GM12878 (cell line): ENCODE data around the gene BIK. TPM values are rescaled to one million over a fixed set of nuclear protein-coding genes. Genes with fewer than 3 reads are reported as not detected.

Experiments
- ATAC-seq: fragments of 200-7000 bp; cut with Tn5 transposase; 3 replicates; pipeline ENCODE4 v1.9.1; 2020; ENCODE audit warnings: mild to moderate bottlenecking, moderate library complexity
- BruUV-seq: library from RNA; stranded (reverse); fragments of 400-500 nt; replicated peaks from 2 replicates; lab custom pipeline; 2021; lab: Mats Ljungman, UMichigan
- CTCF ChIA-PET: fragments of 300-600 bp; sonication (Branson Sonifier 250); formaldehyde crosslinking; extraction: SDS; loops from one replicate; lab custom pipeline; 2021; ENCODE audit warnings: inconsistent platforms; lab: Yijun Ruan, JAX
- POLR2A ChIA-PET: fragments of 350-600 bp; formaldehyde crosslinking; extraction: SDS; loops from one replicate; lab custom pipeline; 2021; ENCODE audit warnings: inconsistent platforms; lab: Charles Lee
- RAD21 ChIA-PET: fragments of 300-600 bp; sonication (Branson Sonifier 250); formaldehyde crosslinking; loops from one replicate; lab custom pipeline; 2023; ENCODE audit warnings: antibody characterized with exemption; ENCODE audit not compliant: unreplicated experiment; lab: Charles Lee
- SMC1A ChIA-PET: fragments of 300-600 bp; sonication (Branson Sonifier 250); formaldehyde crosslinking; loops from one replicate; lab custom pipeline; 2023; ENCODE audit not compliant: unreplicated experiment, uncharacterized antibody; lab: Charles Lee
- DNase-seq: peaks from one replicate; pipeline ENCODE4 v3.0.0-alpha.2; 2011; ENCODE audit warnings: low read depth, low spot score
- FAIRE-seq: peaks from 3 replicates; lab custom pipeline; 2011; peaks lifted over from hg19 to GRCh38; lab: Jason Lieb, UNC
- H2AFZ ChIP-seq: 2 replicates; pipeline ENCODE4 v1.6.0; 2011; ENCODE audit warnings: low read depth, low read length, control low read depth; ENCODE audit not compliant: control insufficient read depth
- H3K27ac ChIP-seq: 2 replicates; pipeline ENCODE4 v1.5.1; 2011; ENCODE audit warnings: control low read depth; ENCODE audit not compliant: control insufficient read depth, insufficient read depth
- H3K27me3 ChIP-seq, 2 experiments: replicated peaks in 1 of 2; 2 replicates each; pipeline versions ENCODE4 v1.6.0 to v1.6.1; 2011; ENCODE audit warnings: low read length in 1 of 2; ENCODE audit not compliant: control insufficient read depth in 2 of 2, insufficient read depth in 2 of 2
- H3K36me3 ChIP-seq, 2 experiments: 2 replicates each; pipeline ENCODE4 v1.5.1; 2011; ENCODE audit warnings: low read length in 1 of 2; ENCODE audit not compliant: control insufficient read depth in 2 of 2, insufficient read depth in 2 of 2
- H3K4me1 ChIP-seq: 2 replicates; pipeline ENCODE4 v1.6.1; 2011; ENCODE audit warnings: mild to moderate bottlenecking, low read length, moderate library complexity, mixed read lengths; ENCODE audit not compliant: control insufficient read depth, insufficient read depth
- H3K4me2 ChIP-seq: 2 replicates; pipeline ENCODE4 v1.6.0; 2011; ENCODE audit warnings: control low read depth; ENCODE audit not compliant: control insufficient read depth, insufficient read depth
- H3K4me3 ChIP-seq: fragments of 200-600 bp; sonication (generic); 2 replicates; pipeline ENCODE4 v1.5.1; 2016
- H3K79me2 ChIP-seq: 2 replicates; pipeline ENCODE4 v1.6.0; 2011; ENCODE audit warnings: low read length; ENCODE audit not compliant: control insufficient read depth, insufficient read depth
- H3K9ac ChIP-seq: 2 replicates; pipeline ENCODE4 v1.8.0; 2011; ENCODE audit warnings: low read length, control low read depth, mixed read lengths; ENCODE audit not compliant: control insufficient read depth, insufficient read depth
- H3K9me3 ChIP-seq: replicated peaks from 3 replicates; pipeline ENCODE4 v1.5.1; 2011; ENCODE audit warnings: mild to moderate bottlenecking, low read length; ENCODE audit not compliant: control insufficient read depth, insufficient read depth
- H4K20me1 ChIP-seq: 2 replicates; pipeline ENCODE4 v1.6.0; 2011; ENCODE audit not compliant: control insufficient read depth, insufficient read depth
- CBFB ChIP-seq: IDR thresholded peaks from 2 replicates; pipeline ENCODE4 v1.6.1; 2016; ENCODE audit warnings: antibody characterized with exemption, low read depth
- FOXK2 ChIP-seq: fragments of 450-650 bp; IDR thresholded peaks from 2 replicates; pipeline ENCODE4 v1.6.1; 2017; ENCODE audit warnings: mild to moderate bottlenecking, moderate library complexity
- HDGF ChIP-seq: fragments of 450-650 bp; IDR thresholded peaks from 2 replicates; pipeline ENCODE4 v1.6.1; 2016; ENCODE audit warnings: antibody characterized with exemption
- MXI1 ChIP-seq: fragments of 150-350 bp; IDR thresholded peaks from 2 replicates; pipeline ENCODE4 v1.6.1; 2011; ENCODE audit warnings: low read depth, mild to moderate bottlenecking, inconsistent platforms, low read length, improper control_type of control experiment
- NFIC ChIP-seq: IDR thresholded peaks from 2 replicates; pipeline ENCODE4 v1.6.1; 2012; ENCODE audit warnings: low read depth, mild to moderate bottlenecking, inconsistent platforms, low read length, moderate library complexity
- RUNX3 ChIP-seq: IDR thresholded peaks from 2 replicates; pipeline ENCODE4 v1.6.1; 2012; ENCODE audit warnings: low read length, inconsistent platforms
- WGBS: methylation state at CpG from one replicate; pipeline ENCODE4 v1.1.6; 2016; ENCODE audit warnings: low lambda C conversion rate; ENCODE audit not compliant: insufficient replicate concordance, insufficient coverage; ENCODE audit errors: missing lambda C conversion rate; 5-methylcytosine and 5-hydroxymethylcytosine counted together
- in situ Hi-C: fragments of 300-500 bp; cut with MboI; formaldehyde crosslinking; loops from 9 replicates; pipeline ENCODE4 v1.14.3; 2018; ENCODE audit warnings: mixed read lengths
- intact Hi-C: fragments of 100-400 bp; cut with micrococcal nuclease; formaldehyde crosslinking; loops from one replicate; pipeline ENCODE4 v1.14.2; 2022; ENCODE audit not compliant: unreplicated experiment
- polyA plus RNA-seq, 11 experiments: library from polyadenylated mRNA; depleted of rRNA in 4 of 11; unstranded in 6 of 11; stranded (reverse) in 5 of 11; fragments of >200 nt; fragmentation: Nextera tagmentation in 4 of 11; fragmentation: Illumina TruSeq in 1 of 11; extraction: Ambion mirVana in 4 of 11; extraction: Trizol in 1 of 11; gene quantifications; 1 replicate in 1 of 11; 2 replicates in 10 of 11; pipeline versions ENCODE4 v1.2.1 to v1.2.3, GENCODE V29; 2011 to 2016; ENCODE audit warnings: inconsistent platforms in 2 of 11, missing spikeins in 2 of 11, low read depth in 1 of 11
- total RNA-seq, 4 experiments: library from RNA; depleted of rRNA in 3 of 4; stranded (reverse); fragments of >200 nt in 3 of 4; fragmentation: Illumina TruSeq in 1 of 4; extraction: Trizol in 1 of 4; gene quantifications; 2 replicates each; pipeline versions ENCODE4 v1.2.1 to v1.2.3, GENCODE V29; 2013 to 2021
- TF ChIP-seq, protein P1 (sequence below): fragments of 450-650 bp; IDR thresholded peaks from 2 replicates; pipeline ENCODE4 v1.6.1; 2016; ENCODE audit warnings: mild to moderate bottlenecking
- TF ChIP-seq, protein P2 (sequence below): fragments of 450-650 bp; conservative IDR thresholded peaks from 2 replicates; pipeline ENCODE4 v1.6.1; 2017; ENCODE audit warnings: mild to moderate bottlenecking, moderate library complexity
- TF ChIP-seq, protein P3 (sequence below): IDR thresholded peaks from 2 replicates; pipeline ENCODE4 v1.6.1; 2011; ENCODE audit warnings: borderline replicate concordance, low read depth, mild to moderate bottlenecking, moderate library complexity, mixed read lengths, low read length; ENCODE audit not compliant: insufficient read depth; ENCODE audit errors: extremely low read length

The BIK gene
- total and polyA plus RNA-seq, 10 of the 15 experiments (the other 5 are each of a cell fraction or from before 2014, with no cell fraction given) = 0.33 to 9.8 (median 3.9) TPM

DNA sequence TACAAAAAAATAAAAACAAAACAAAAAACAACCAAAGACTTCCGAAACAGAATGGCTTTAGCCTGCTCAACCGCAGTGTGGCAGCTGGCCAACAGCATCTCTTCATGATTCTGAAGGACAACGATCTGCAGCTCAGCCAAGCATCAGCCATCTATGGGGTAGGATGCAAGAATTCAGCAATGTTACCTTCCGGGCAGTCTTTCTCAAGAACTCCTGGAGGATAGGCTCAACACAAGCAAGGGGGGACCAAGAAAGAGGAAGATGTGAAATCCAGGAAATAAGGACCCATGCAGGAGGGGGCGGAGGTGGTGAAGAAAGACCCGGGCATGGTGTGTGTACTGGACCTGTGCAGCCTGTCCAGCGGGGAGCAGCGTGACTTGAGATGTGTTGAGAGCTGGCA is 37.3 kb downstream of the BIK start:
- 34% methylated on average over 8 of the region's 8 CpGs for WGBS
- FAIRE-seq = peak; percentile 85

More for the DNA sequence above, 37.3 kb downstream of the BIK start:
- no peaks in the 10 kb centered on the region for H3K36me3 ChIP-seq
- DNase-seq = no peak
- CTCF ChIA-PET = no interaction called here
- no peaks in the 10 kb centered on the region for H3K27me3 ChIP-seq
- peak overlapping the region; percentile 56; the same call in 1 of the 2 replicates for H3K4me2 ChIP-seq
- H3K4me3 ChIP-seq = peak overlapping the region; percentile 2; the same call in 1 of the 2 replicates
- no peak overlapping the region for H3K27ac ChIP-seq
- H3K79me2 ChIP-seq = peaks cover 3% of the 10 kb centered on the region
- BruUV-seq = no TSS peak
- no peak overlapping the region for H3K9ac ChIP-seq
- RAD21 ChIA-PET = no interaction called here
- TF ChIP-seq, protein P1, sequence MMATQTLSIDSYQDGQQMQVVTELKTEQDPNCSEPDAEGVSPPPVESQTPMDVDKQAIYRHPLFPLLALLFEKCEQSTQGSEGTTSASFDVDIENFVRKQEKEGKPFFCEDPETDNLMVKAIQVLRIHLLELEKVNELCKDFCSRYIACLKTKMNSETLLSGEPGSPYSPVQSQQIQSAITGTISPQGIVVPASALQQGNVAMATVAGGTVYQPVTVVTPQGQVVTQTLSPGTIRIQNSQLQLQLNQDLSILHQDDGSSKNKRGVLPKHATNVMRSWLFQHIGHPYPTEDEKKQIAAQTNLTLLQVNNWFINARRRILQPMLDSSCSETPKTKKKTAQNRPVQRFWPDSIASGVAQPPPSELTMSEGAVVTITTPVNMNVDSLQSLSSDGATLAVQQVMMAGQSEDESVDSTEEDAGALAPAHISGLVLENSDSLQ = no peak
- TF ChIP-seq FOXK2 (no peak), NFIC (0 out of 2 replicates have a peak, but pooled peaks have one; percentile 2), MXI1 (no peak), HDGF (no peak), RUNX3 (peak; percentile 88), CBFB (peak; percentile 57; the same call in 1 of the 2 replicates)
- TF ChIP-seq, protein P2, sequence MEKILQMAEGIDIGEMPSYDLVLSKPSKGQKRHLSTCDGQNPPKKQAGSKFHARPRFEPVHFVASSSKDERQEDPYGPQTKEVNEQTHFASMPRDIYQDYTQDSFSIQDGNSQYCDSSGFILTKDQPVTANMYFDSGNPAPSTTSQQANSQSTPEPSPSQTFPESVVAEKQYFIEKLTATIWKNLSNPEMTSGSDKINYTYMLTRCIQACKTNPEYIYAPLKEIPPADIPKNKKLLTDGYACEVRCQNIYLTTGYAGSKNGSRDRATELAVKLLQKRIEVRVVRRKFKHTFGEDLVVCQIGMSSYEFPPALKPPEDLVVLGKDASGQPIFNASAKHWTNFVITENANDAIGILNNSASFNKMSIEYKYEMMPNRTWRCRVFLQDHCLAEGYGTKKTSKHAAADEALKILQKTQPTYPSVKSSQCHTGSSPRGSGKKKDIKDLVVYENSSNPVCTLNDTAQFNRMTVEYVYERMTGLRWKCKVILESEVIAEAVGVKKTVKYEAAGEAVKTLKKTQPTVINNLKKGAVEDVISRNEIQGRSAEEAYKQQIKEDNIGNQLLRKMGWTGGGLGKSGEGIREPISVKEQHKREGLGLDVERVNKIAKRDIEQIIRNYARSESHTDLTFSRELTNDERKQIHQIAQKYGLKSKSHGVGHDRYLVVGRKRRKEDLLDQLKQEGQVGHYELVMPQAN = no peak
- TF ChIP-seq, protein P3, sequence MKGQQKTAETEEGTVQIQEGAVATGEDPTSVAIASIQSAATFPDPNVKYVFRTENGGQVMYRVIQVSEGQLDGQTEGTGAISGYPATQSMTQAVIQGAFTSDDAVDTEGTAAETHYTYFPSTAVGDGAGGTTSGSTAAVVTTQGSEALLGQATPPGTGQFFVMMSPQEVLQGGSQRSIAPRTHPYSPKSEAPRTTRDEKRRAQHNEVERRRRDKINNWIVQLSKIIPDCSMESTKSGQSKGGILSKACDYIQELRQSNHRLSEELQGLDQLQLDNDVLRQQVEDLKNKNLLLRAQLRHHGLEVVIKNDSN = no peak
- H3K4me1 ChIP-seq = peaks cover 21% of the 10 kb centered on the region
- no peaks in the 10 kb centered on the region for H4K20me1 ChIP-seq
- intact Hi-C loops (no loop called here), in situ Hi-C loops (no loop called here)
- peak overlapping the region; percentile 13; the same call in 1 of the 2 replicates for H2AFZ ChIP-seq
- no peak for ATAC-seq
- SMC1A ChIA-PET = no interaction called here
- POLR2A ChIA-PET = interaction anchor here (0.7 kb wide), 1 partner anchor 229 kb away, joined by 6 read pairs; no protein-coding TSS in a partner anchor
- no peaks in the 10 kb centered on the region for H3K9me3 ChIP-seq
